HepG2 (cell line): Measurements from ENCODE around the gene CCDC183.

Source experiments
- MED8 ChIP-seq: sonication (generic); formaldehyde crosslinking; IDR thresholded peaks from 2 replicates; pipeline ENCODE4 v1.8.1; 2023; ENCODE audit warnings: mild to moderate bottlenecking, missing genetic modification reagents; ENCODE audit not compliant: insufficient replicate concordance
- POLR2AphosphoS5 ChIP-seq: IDR thresholded peaks from 2 replicates; pipeline ENCODE4 v1.6.1; 2012; ENCODE audit warnings: low read depth, low read length
- TOE1 ChIP-seq: sonication (generic); formaldehyde crosslinking; IDR thresholded peaks from 2 replicates; pipeline ENCODE4 v1.4.0; 2020; ENCODE audit warnings: mild to moderate bottlenecking, missing genetic modification reagents

DNA sequence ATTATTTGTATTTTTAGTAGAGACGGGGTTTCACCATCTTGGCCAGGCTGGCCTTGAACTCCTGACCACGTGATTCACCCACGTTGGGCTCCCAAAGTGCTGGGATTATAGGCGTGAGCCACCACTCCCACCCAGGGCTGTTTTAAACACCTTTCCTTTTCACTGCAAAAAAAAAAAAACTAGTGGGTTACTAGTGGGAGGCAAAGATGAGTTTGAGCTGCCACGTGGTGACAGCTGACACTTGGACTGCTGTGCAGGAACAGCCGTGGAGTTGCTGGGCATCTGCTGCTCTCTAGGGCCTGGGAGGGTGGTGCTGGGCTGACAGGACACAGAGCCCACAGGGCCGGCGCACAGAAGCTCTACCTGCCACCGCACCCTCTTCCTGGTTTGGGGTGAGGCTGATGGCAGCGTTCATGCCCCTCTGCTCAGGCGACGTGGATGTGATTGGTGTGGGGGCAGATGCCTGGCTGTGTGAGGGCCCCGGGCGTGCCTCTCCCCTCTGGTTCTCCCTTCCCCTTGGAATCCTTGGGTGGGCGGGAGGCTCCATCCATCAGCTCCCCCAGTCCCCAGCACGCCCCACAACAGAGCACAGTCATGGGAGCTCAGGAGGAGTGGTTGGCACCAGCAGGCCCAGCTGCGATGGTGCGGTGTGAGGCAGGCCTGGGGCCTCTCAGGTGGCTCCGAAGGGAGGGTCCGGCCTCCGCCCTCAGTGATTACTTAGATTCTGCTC is 28.5 kb downstream of the CCDC183 start:
- TF ChIP-seq MED8 (CRISPR knock-in tag) (no peak), TOE1 (CRISPR knock-in tag) (no peak), POLR2AphosphoS5 (no peak)
